ENCODE results near the gene ITGA8.

ITGA8 gene

DNA sequence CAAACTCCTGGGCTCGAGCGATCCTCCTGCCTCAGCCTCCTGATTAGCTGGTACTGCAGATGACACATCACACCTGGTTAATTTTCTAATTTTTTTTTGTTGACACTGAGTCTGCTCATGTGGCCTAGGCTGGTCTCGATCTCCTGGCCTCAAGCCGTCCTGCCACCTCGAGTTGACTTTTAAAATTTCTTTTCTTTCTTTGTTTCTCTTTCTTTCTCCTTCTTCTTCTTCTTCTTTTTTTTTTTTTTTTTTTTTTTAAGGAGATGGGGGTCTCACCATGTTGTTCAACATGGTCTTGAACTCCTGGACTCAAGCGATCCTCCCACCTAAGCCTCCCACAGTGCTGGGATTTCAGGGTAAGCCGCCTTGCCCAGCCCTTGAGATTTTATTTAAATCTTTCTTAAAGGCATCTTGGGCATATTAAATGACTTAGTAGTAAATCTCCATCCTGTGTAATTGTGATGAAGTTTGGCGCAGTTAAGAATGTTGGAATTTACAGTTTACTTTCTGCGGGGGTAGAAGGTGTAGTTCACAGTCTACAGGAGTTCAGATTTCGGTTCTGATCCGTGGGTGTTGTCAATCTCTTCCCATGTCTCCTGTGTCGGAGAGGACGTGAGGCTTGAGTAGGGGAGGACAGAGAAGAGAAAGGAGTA is 1.0 kb upstream of the ITGA8 start:
- H3K4me2 ChIP-seq (ENCODE audit: low read length): no peak overlapping the region

DNA sequence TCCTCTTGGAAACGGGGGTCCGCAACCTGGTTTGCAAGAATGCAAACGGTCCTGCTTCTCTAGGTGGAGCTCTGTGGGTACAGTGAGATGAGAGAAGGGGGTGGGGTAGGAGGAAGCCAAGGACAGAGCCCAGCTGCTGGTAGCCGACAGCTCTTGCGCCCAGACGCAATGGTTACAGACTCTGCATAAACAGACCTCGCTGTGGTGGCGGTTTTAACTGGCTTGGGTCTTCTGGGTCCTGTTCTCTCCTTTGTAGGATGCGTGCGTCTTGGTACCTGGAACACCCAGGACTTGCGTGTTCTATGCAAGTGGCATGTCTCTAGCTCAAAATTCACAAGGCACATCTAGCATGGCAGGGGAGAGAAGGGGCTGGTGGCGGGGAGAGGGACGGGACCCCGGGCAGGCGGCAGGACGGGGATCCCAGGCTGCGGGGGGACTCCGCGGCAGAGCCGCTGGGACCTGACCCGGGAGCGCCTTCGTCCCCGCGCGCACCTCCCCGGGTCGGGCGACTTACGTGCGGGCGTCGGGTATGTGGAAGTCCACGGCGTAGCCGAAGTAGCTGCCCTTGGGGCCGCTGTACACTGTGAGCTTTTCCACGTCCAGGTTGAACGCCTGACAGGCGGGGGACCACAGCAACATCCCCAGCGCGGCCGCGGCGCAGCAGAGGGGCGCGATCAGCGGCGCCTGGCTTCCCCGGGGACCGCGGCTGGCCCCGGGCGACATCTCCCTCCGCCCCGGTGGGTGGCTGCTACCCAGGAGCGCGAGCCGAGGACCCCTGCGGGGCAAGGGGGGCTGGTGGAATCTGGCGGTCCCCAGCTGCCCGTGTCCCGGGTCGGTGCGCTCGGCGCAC is 448 bp downstream of the ITGA8 start:
- H3K79me2 ChIP-seq (ENCODE audit: insufficient read depth, low read length): no peaks in the 10 kb centered on the region

More for the DNA sequence above, 1.0 kb upstream of the ITGA8 start:
- Histone ChIP-seq H2AFZ (ENCODE audit: low read length) (no peak overlapping the region), H3F3A (ENCODE audit: insufficient read depth, low read length) (no peaks in the 10 kb centered on the region), H3K9me3 (ENCODE audit: low read length) (no peaks in the 10 kb centered on the region), H3K9me2 (ENCODE audit: low read depth, low read length) (no peaks in the 10 kb centered on the region), H3K9ac (ENCODE audit: low read length) (no peak overlapping the region), H3K27ac (ENCODE audit: low read depth, low read length, poor library complexity, severe bottlenecking) (no peak overlapping the region), H3K27me3 (ENCODE audit: insufficient read depth, low read length) (no peaks in the 10 kb centered on the region), H3K79me2 (ENCODE audit: insufficient read depth, low read length) (no peaks in the 10 kb centered on the region), H4K20me1 (ENCODE audit: insufficient read depth, low read length) (no peaks in the 10 kb centered on the region), H3K36me3 (ENCODE audit: insufficient read depth, low read length) (no peaks in the 10 kb centered on the region), H3K4me1 (ENCODE audit: insufficient read depth, low read length, severe bottlenecking) (no peaks in the 10 kb centered on the region), H3K4me3 (ENCODE audit: low read depth, low read length, poor library complexity, severe bottlenecking) (no peak overlapping the region)
- TF ChIP-seq, protein P1, sequence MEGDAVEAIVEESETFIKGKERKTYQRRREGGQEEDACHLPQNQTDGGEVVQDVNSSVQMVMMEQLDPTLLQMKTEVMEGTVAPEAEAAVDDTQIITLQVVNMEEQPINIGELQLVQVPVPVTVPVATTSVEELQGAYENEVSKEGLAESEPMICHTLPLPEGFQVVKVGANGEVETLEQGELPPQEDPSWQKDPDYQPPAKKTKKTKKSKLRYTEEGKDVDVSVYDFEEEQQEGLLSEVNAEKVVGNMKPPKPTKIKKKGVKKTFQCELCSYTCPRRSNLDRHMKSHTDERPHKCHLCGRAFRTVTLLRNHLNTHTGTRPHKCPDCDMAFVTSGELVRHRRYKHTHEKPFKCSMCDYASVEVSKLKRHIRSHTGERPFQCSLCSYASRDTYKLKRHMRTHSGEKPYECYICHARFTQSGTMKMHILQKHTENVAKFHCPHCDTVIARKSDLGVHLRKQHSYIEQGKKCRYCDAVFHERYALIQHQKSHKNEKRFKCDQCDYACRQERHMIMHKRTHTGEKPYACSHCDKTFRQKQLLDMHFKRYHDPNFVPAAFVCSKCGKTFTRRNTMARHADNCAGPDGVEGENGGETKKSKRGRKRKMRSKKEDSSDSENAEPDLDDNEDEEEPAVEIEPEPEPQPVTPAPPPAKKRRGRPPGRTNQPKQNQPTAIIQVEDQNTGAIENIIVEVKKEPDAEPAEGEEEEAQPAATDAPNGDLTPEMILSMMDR (IDR thresholded peaks at IDR 0.05; ENCODE audit: low read length): no peak
- TF ChIP-seq EZH2 (IDR thresholded peaks at IDR 0.05; ENCODE audit: borderline replicate concordance, low read length): no peak

DNA sequence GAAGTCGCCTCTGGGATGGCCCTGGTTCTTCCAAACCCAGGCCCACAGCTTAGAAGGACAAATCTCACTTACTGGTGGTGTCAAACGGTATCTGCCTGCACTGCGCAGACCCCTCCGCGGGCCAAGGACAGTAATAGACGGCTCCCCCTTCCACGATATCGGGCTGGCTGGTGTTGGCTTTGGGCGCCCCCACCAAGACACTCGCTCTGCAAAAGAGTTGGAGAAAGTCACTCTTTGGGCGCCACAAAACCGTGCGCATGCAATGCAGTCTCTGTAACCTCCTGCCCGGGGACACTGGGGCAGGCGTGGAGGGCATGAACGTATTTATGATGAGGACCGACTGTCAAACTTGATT is 1.1 kb downstream of the ITGA8 start:
- Histone ChIP-seq H2AFZ (ENCODE audit: low read length) (no peak overlapping the region), H3K27me3 (ENCODE audit: insufficient read depth, low read length) (no peaks in the 10 kb centered on the region)

More for the DNA sequence above, 448 bp downstream of the ITGA8 start:
- Histone ChIP-seq H3K9ac (ENCODE audit: low read length) (no peak overlapping the region), H3K27ac (ENCODE audit: low read depth, low read length, poor library complexity, severe bottlenecking) (no peak overlapping the region), H3K36me3 (ENCODE audit: insufficient read depth, low read length) (no peaks in the 10 kb centered on the region), H3K9me3 (ENCODE audit: low read length) (no peaks in the 10 kb centered on the region), H3K4me3 (ENCODE audit: low read depth, low read length, poor library complexity, severe bottlenecking) (no peak overlapping the region), H3K27me3 (ENCODE audit: insufficient read depth, low read length) (no peaks in the 10 kb centered on the region), H3K4me1 (ENCODE audit: insufficient read depth, low read length, severe bottlenecking) (no peaks in the 10 kb centered on the region), H2AFZ (ENCODE audit: low read length) (no peak overlapping the region), H3K9me2 (ENCODE audit: low read depth, low read length) (no peaks in the 10 kb centered on the region), H3K4me2 (ENCODE audit: low read length) (no peak overlapping the region), H3F3A (ENCODE audit: insufficient read depth, low read length) (no peaks in the 10 kb centered on the region), H4K20me1 (ENCODE audit: insufficient read depth, low read length) (no peaks in the 10 kb centered on the region)
- no peak for TF ChIP-seq EZH2 (IDR thresholded peaks at IDR 0.05; ENCODE audit: borderline replicate concordance, low read length)
- TF ChIP-seq, protein P1 (IDR thresholded peaks at IDR 0.05; ENCODE audit: low read length): no peak

More for the DNA sequence above, 1.1 kb downstream of the ITGA8 start:
- Histone ChIP-seq H3F3A (ENCODE audit: insufficient read depth, low read length) (no peaks in the 10 kb centered on the region), H3K4me1 (ENCODE audit: insufficient read depth, low read length, severe bottlenecking) (no peaks in the 10 kb centered on the region), H3K4me2 (ENCODE audit: low read length) (no peak overlapping the region), H3K79me2 (ENCODE audit: insufficient read depth, low read length) (no peaks in the 10 kb centered on the region), H3K9me3 (ENCODE audit: low read length) (no peaks in the 10 kb centered on the region), H3K36me3 (ENCODE audit: insufficient read depth, low read length) (no peaks in the 10 kb centered on the region), H3K9ac (ENCODE audit: low read length) (no peak overlapping the region), H3K9me2 (ENCODE audit: low read depth, low read length) (no peaks in the 10 kb centered on the region), H3K4me3 (ENCODE audit: low read depth, low read length, poor library complexity, severe bottlenecking) (no peak overlapping the region), H3K27ac (ENCODE audit: low read depth, low read length, poor library complexity, severe bottlenecking) (no peak overlapping the region), H4K20me1 (ENCODE audit: insufficient read depth, low read length) (no peaks in the 10 kb centered on the region)
- TF ChIP-seq, protein P1 (IDR thresholded peaks at IDR 0.05; ENCODE audit: low read length): no peak
- no peak for TF ChIP-seq EZH2 (IDR thresholded peaks at IDR 0.05; ENCODE audit: borderline replicate concordance, low read length)

Measured in OCI-LY1 (cell line).